IMR-90 (cell line): Measurements from ENCODE around the gene ATXN10. TPM values are rescaled to one million over a fixed set of nuclear protein-coding genes. Genes with fewer than 3 reads are reported as not detected.

ENCODE experiments used
- ATAC-seq: fragments of 200-7000 bp; cut with Tn5 transposase; 2 replicates; pipeline ENCODE4 v1.9.1; 2020; ENCODE audit warnings: low read depth, mild to moderate bottlenecking, moderate library complexity
- BruUV-seq: library from RNA; stranded (reverse); fragments of 400-500 nt; replicated peaks from 2 replicates; lab custom pipeline; 2021; lab: Mats Ljungman, UMichigan
- CTCF ChIA-PET: fragments of 300-600 bp; formaldehyde crosslinking; extraction: SDS; loops from one replicate; lab custom pipeline; 2021; ENCODE audit warnings: antibody characterized with exemption; lab: Yijun Ruan, JAX
- POLR2A ChIA-PET: fragments of 300-600 bp; sonication (Branson Sonifier 250); formaldehyde crosslinking; loops from one replicate; lab custom pipeline; 2022; ENCODE audit warnings: antibody characterized with exemption; ENCODE audit not compliant: unreplicated experiment; lab: Charles Lee
- DNase-seq: peaks from one replicate; pipeline ENCODE4 v3.0.0; 2013
- H2AFZ ChIP-seq: replicated peaks from 2 replicates; pipeline ENCODE3; 2013; ENCODE audit warnings: low read length, mild to moderate bottlenecking; ENCODE audit not compliant: poor library complexity
- H2AK5ac ChIP-seq: 2 replicates; pipeline ENCODE4 v1.6.1; 2013; ENCODE audit warnings: low read depth, low read length, inconsistent platforms
- H2AK9ac ChIP-seq: replicated peaks from 2 replicates; pipeline ENCODE3; 2013; ENCODE audit warnings: mild to moderate bottlenecking, low read depth, low read length, moderate library complexity; ENCODE audit not compliant: poor library complexity
- H2BK120ac ChIP-seq: 2 replicates; pipeline ENCODE4 v1.6.1; 2013; ENCODE audit warnings: low read depth, low read length, inconsistent platforms
- H2BK15ac ChIP-seq: 3 replicates; pipeline ENCODE4 v1.6.1; 2013; ENCODE audit warnings: low read depth, low read length, inconsistent platforms
- H2BK20ac ChIP-seq: 2 replicates; pipeline ENCODE4 v1.6.1; 2013; ENCODE audit warnings: low read depth, mild to moderate bottlenecking, inconsistent platforms, low read length, moderate library complexity
- H2BK5ac ChIP-seq: 2 replicates; pipeline ENCODE4 v1.6.1; 2013; ENCODE audit warnings: mild to moderate bottlenecking, low read depth, low read length, inconsistent platforms; ENCODE audit not compliant: poor library complexity, severe bottlenecking
- H3K14ac ChIP-seq: replicated peaks from 2 replicates; pipeline ENCODE4 v1.6.1; 2013; ENCODE audit warnings: low read depth, low read length, inconsistent platforms
- H3K18ac ChIP-seq: 2 replicates; pipeline ENCODE4 v1.6.1; 2013; ENCODE audit warnings: low read depth, low read length, control low read depth
- H3K23ac ChIP-seq: 2 replicates; pipeline ENCODE4 v1.6.1; 2013; ENCODE audit warnings: low read depth, low read length, inconsistent platforms
- H3K27ac ChIP-seq: 2 replicates; pipeline ENCODE4 v1.5.1; 2013; ENCODE audit warnings: mild to moderate bottlenecking, control low read depth, low read length; ENCODE audit not compliant: insufficient read depth
- H3K27me3 ChIP-seq: 2 replicates; pipeline ENCODE4 v1.6.1; 2013; ENCODE audit warnings: low read length; ENCODE audit not compliant: control insufficient read depth, insufficient read depth
- H3K36me3 ChIP-seq: 2 replicates; pipeline ENCODE4 v1.6.1; 2013; ENCODE audit warnings: low read length, mixed read lengths; ENCODE audit not compliant: control insufficient read depth, insufficient read depth
- H3K4ac ChIP-seq: 2 replicates; pipeline ENCODE4 v1.6.1; 2013; ENCODE audit warnings: low read depth, low read length, inconsistent platforms
- H3K4me1 ChIP-seq: 2 replicates; pipeline ENCODE4 v1.6.1; 2013; ENCODE audit warnings: low read length, mixed read lengths; ENCODE audit not compliant: control insufficient read depth, insufficient read depth
- H3K4me2 ChIP-seq: 2 replicates; pipeline ENCODE4 v1.6.1; 2013; ENCODE audit warnings: low read depth, mild to moderate bottlenecking, control low read depth, low read length, moderate library complexity
- H3K4me3 ChIP-seq: 2 replicates; pipeline ENCODE4 v1.5.1; 2013; ENCODE audit warnings: low read depth, mild to moderate bottlenecking, control low read depth, low read length, moderate library complexity; ENCODE audit not compliant: insufficient read depth
- H3K56ac ChIP-seq: 2 replicates; pipeline ENCODE4 v1.6.1; 2013; ENCODE audit warnings: low read length, inconsistent platforms; ENCODE audit not compliant: insufficient read depth; ENCODE audit errors: extremely low read depth
- H3K79me1 ChIP-seq, 2 experiments: 2 replicates each; pipeline ENCODE4 v1.6.1; 2013; ENCODE audit warnings: low read length in 2 of 2, inconsistent platforms in 1 of 2, low read depth in 1 of 2
- H3K9ac ChIP-seq: 2 replicates; pipeline ENCODE4 v1.6.1; 2013; ENCODE audit warnings: low read depth, low read length, control low read depth
- H3K9me1 ChIP-seq: 2 replicates; pipeline ENCODE4 v1.6.1; 2013; ENCODE audit warnings: low read length, inconsistent platforms; ENCODE audit not compliant: insufficient read depth
- H3K9me3 ChIP-seq: 2 replicates; pipeline ENCODE4 v1.6.1; 2013; ENCODE audit warnings: low read length; ENCODE audit not compliant: control insufficient read depth, insufficient read depth
- H4K20me1 ChIP-seq: 2 replicates; pipeline ENCODE4 v1.6.1; 2013; ENCODE audit warnings: low read length, inconsistent platforms; ENCODE audit not compliant: insufficient read depth
- H4K5ac ChIP-seq: 2 replicates; pipeline ENCODE4 v1.6.1; 2013; ENCODE audit warnings: mild to moderate bottlenecking, low read depth, low read length, control low read depth
- H4K8ac ChIP-seq, 2 experiments: 2 replicates each; pipeline ENCODE4 v1.6.1; 2013; ENCODE audit warnings: low read depth in 2 of 2, low read length in 2 of 2, control low read depth in 1 of 2, inconsistent platforms in 1 of 2
- H4K91ac ChIP-seq: 2 replicates; pipeline ENCODE4 v1.6.1; 2013; ENCODE audit warnings: low read depth, low read length, inconsistent platforms; ENCODE audit not compliant: insufficient read depth
- MXI1 ChIP-seq: IDR thresholded peaks from 2 replicates; pipeline ENCODE4 v1.6.1; 2012; ENCODE audit warnings: low read depth, mild to moderate bottlenecking, low read length, moderate library complexity, borderline replicate concordance
- WGBS, 2 experiments: methylation state at CpG; one replicate each; pipeline versions ENCODE4 v1.1.5 to v1.1.7; 2013; ENCODE audit warnings: missing lambda C conversion rate in 2 of 2; ENCODE audit not compliant: insufficient read length in 1 of 2; ENCODE audit errors: extremely low coverage in 2 of 2; 5-methylcytosine and 5-hydroxymethylcytosine counted together
- dilution Hi-C: fragments of 300-500 bp; cut with HindIII; formaldehyde crosslinking; loops from one replicate; pipeline ENCODE4 v1.14.3; 2018; ENCODE audit warnings: low sequenced_read_pairs; ENCODE audit not compliant: unreplicated experiment
- in situ Hi-C: fragments of 300-500 bp; cut with MboI; formaldehyde crosslinking; loops from 3 replicates; pipeline ENCODE4 v1.14.3; 2019; ENCODE audit warnings: low sequenced_read_pairs, inconsistent platforms, mixed read lengths
- intact Hi-C: fragments of 100-400 bp; cut with micrococcal nuclease; formaldehyde crosslinking; loops from 2 replicates; pipeline ENCODE4 v1.10.0; 2022
- polyA plus RNA-seq, 3 experiments: library from polyadenylated mRNA; depleted of rRNA; stranded (reverse); fragments of >200 nt; gene quantifications; 2 replicates each; pipeline ENCODE4 v1.2.3, GENCODE V29; 2012; ENCODE audit warnings: low replicate concordance in 1 of 3
- total RNA-seq: library from RNA; depleted of rRNA; stranded (reverse); fragments of >200 nt; gene quantifications from 2 replicates; pipeline ENCODE4 v1.2.3, GENCODE V29; 2012

ATXN10 gene
- total and polyA plus RNA-seq, 2 of the 4 experiments (the other 2 are of a cell fraction), result 116 to 231 TPM

DNA sequence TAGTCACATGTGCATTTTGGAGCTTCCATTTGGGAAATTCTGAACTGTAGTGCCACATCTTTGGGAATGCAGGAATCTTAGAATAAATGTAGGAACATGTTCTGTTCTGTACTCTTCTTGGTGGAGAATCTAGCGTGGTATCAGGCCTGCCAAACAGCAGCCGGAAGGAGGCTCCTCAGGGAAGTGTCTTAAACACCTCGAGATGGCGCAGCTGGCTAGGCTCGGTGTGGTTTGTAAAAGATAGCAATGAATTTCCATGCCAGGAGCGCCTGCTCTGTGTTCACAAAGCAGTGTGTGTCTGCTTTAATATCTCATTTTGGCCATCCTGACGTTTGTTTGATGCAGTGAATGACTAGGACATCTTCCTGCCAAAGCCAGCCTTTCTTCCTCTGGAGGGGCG is 145.1 kb downstream of the ATXN10 start:
- in situ Hi-C loops, result no loop called here
- no peak overlapping the region for H3K18ac ChIP-seq
- H3K27ac ChIP-seq, result no peak overlapping the region
- no TSS peak for BruUV-seq
- H3K56ac ChIP-seq, result no peak overlapping the region
- ChIA-PET CTCF (no interaction called here), POLR2A (interaction anchor here (0.7 kb wide), 1 partner anchor 362 kb away, joined by 14 read pairs; no protein-coding TSS in a partner anchor)
- H3K4me2 ChIP-seq, result no peak overlapping the region
- H2AK9ac ChIP-seq, result no peak overlapping the region
- peaks cover 6% of the 10 kb centered on the region; the same call in 1 of the 2 replicates for H3K4me1 ChIP-seq
- no peak overlapping the region for H3K4me3 ChIP-seq
- H3K27me3 ChIP-seq, result no peaks in the 10 kb centered on the region
- dilution Hi-C loops, result no loop called here
- H3K9me1 ChIP-seq, result peaks cover 10% of the 10 kb centered on the region
- peaks cover 27% of the 10 kb centered on the region for H3K36me3 ChIP-seq
- H3K4ac ChIP-seq, result no peak overlapping the region
- no peak overlapping the region for H2BK120ac ChIP-seq
- no peak overlapping the region for H2AFZ ChIP-seq
- no peak overlapping the region for H2BK20ac ChIP-seq
- ATAC-seq (no peak), DNase-seq (no peak)
- H3K9ac ChIP-seq, result no peak overlapping the region
- WGBS, 2 experiments, result 100% methylated on average over 2 of the region's 8 CpGs; no CpG with 5 or more reads in 1 of the 2 experiments
- H3K14ac ChIP-seq, result 0 out of 2 replicates have a peak overlapping the region, but pooled peaks have one; percentile 11
- H3K79me1 ChIP-seq, result peaks cover 24 to 59% of the 10 kb centered on the region in 2 experiments
- H2BK5ac ChIP-seq, result no peak overlapping the region
- no peaks in the 10 kb centered on the region for H3K9me3 ChIP-seq
- H4K91ac ChIP-seq, result no peak overlapping the region
- H3K23ac ChIP-seq, result no peak overlapping the region
- no peak overlapping the region for H4K8ac ChIP-seq
- intact Hi-C loops, result no loop called here
- no peak overlapping the region for H2BK15ac ChIP-seq
- TF ChIP-seq MXI1, result no peak
- no peak overlapping the region for H2AK5ac ChIP-seq
- H4K5ac ChIP-seq, result no peak overlapping the region
- peaks cover 9% of the 10 kb centered on the region; the same call in 1 of the 2 replicates for H4K20me1 ChIP-seq
